BLaER1 (cell line): ENCODE data around the gene TBL3.

Source experiments
- H3K27ac ChIP-seq: shearing (Covaris generic); formaldehyde crosslinking; 2 replicates; pipeline ENCODE4 v1.8.1; 2022
- H3K27me3 ChIP-seq: shearing (Covaris generic); formaldehyde crosslinking; 2 replicates; pipeline ENCODE4 v1.8.1; 2022
- H3K36me3 ChIP-seq: shearing (Covaris generic); formaldehyde crosslinking; 2 replicates; pipeline ENCODE4 v1.8.1; 2022
- H3K4me1 ChIP-seq: shearing (Covaris generic); formaldehyde crosslinking; 2 replicates; pipeline ENCODE4 v1.8.1; 2022
- H3K4me2 ChIP-seq: shearing (Covaris generic); formaldehyde crosslinking; 2 replicates; pipeline ENCODE4 v1.8.1; 2022
- H3K4me3 ChIP-seq: shearing (Covaris generic); formaldehyde crosslinking; 2 replicates; pipeline ENCODE4 v1.8.1; 2022
- H3K9ac ChIP-seq: shearing (Covaris generic); formaldehyde crosslinking; 2 replicates; pipeline ENCODE4 v1.8.1; 2022
- H3K9me3 ChIP-seq: shearing (Covaris generic); formaldehyde crosslinking; 2 replicates; pipeline ENCODE4 v1.8.1; 2022
- H4K20me1 ChIP-seq: shearing (Covaris generic); formaldehyde crosslinking; 2 replicates; pipeline ENCODE4 v1.8.1; 2022
- Cebpa-rat ChIP-seq: shearing (Covaris generic); IDR thresholded peaks from 2 replicates; pipeline ENCODE4 v1.8.1; 2022

TBL3 gene

GRCh38 chr16:1963806-1964505 lies 7.9 kb upstream of the TBL3 start:
- no peak for TF ChIP-seq Cebpa-rat
- H3K4me2 ChIP-seq, result peak overlapping the region; percentile 88
- H3K9ac ChIP-seq, result peak overlapping the region; percentile 97
- H3K4me1 ChIP-seq, result peaks cover 48% of the 10 kb centered on the region
- peaks cover 44% of the 10 kb centered on the region for H4K20me1 ChIP-seq
- peak overlapping the region; percentile 96 for H3K27ac ChIP-seq
- H3K36me3 ChIP-seq, result peaks cover 40% of the 10 kb centered on the region
- H3K9me3 ChIP-seq, result no peaks in the 10 kb centered on the region
- no peaks in the 10 kb centered on the region for H3K27me3 ChIP-seq
- peak overlapping the region; percentile 90 for H3K4me3 ChIP-seq

GRCh38 chr16:1964506-1965395 lies 7.1 kb upstream of the TBL3 start, which contains the start of gene RPS2:
TSS of gene RPS2 (minus strand) at chr16:1964826. CDS start at chr16:1964625, 201 bp downstream.
- H3K4me2 ChIP-seq, result peak within 1 kb of the TSS; percentile 98
- H3K9me3 ChIP-seq, result no peaks in the 10 kb centered on the region
- H3K27me3 ChIP-seq, result no peaks in the 10 kb centered on the region
- TF ChIP-seq Cebpa-rat, result no peak
- H3K27ac ChIP-seq, result peak within 1 kb of the TSS; percentile 96
- H3K4me1 ChIP-seq, result peaks cover 48% of the 10 kb centered on the region
- H3K4me3 ChIP-seq, result peak within 1 kb of the TSS; percentile 90
- peaks cover 40% of the 10 kb centered on the region for H3K36me3 ChIP-seq
- peak within 1 kb of the TSS; percentile 97 for H3K9ac ChIP-seq
- peaks cover 44% of the 10 kb centered on the region for H4K20me1 ChIP-seq

- peak overlapping the region; percentile 96 for H3K27ac ChIP-seq
- peak overlapping the region; percentile 98 for H3K4me2 ChIP-seq
- no peak for TF ChIP-seq Cebpa-rat
- H3K9ac ChIP-seq, result peak overlapping the region; percentile 97
- no peaks in the 10 kb centered on the region for H3K9me3 ChIP-seq
- H3K27me3 ChIP-seq, result no peaks in the 10 kb centered on the region
- peaks cover 40% of the 10 kb centered on the region for H3K36me3 ChIP-seq
- peaks cover 48% of the 10 kb centered on the region for H3K4me1 ChIP-seq
- H4K20me1 ChIP-seq, result peaks cover 40% of the 10 kb centered on the region
- H3K4me3 ChIP-seq, result peak overlapping the region; percentile 90
Observed at GRCh38 chr16:1965396-1966001, 6.4 kb upstream of the TBL3 start.

GRCh38 chr16:1966460-1966859 lies 5.4 kb upstream of the TBL3 start, which contains the start of gene RNF151:
TSS of gene RNF151 (plus strand) at chr16:1966856. CDS start at chr16:1966882, 26 bp downstream.
- Histone ChIP-seq H3K27ac (peak within 1 kb of the TSS; percentile 96), H3K9ac (peak within 1 kb of the TSS; percentile 97), H3K9me3 (no peaks in the 10 kb centered on the region), H3K4me3 (peak within 1 kb of the TSS; percentile 90), H3K27me3 (no peaks in the 10 kb centered on the region), H3K36me3 (peaks cover 35% of the 10 kb centered on the region), H3K4me1 (peaks cover 48% of the 10 kb centered on the region), H3K4me2 (peak within 1 kb of the TSS; percentile 98), H4K20me1 (peaks cover 30% of the 10 kb centered on the region)
- TF ChIP-seq Cebpa-rat, result no peak

GRCh38 chr16:1968146-1968953 lies 3.5 kb upstream of the TBL3 start:
- Histone ChIP-seq H3K27ac (no peak overlapping the region), H3K4me2 (no peak overlapping the region), H3K4me1 (peaks cover 39% of the 10 kb centered on the region), H3K9ac (no peak overlapping the region), H3K27me3 (no peaks in the 10 kb centered on the region), H4K20me1 (peaks cover 25% of the 10 kb centered on the region), H3K4me3 (no peak overlapping the region), H3K9me3 (no peaks in the 10 kb centered on the region), H3K36me3 (peaks cover 16% of the 10 kb centered on the region)
- TF ChIP-seq Cebpa-rat, result no peak

- Histone ChIP-seq H3K36me3 (peaks cover 40% of the 10 kb centered on the region), H3K4me1 (peaks cover 27% of the 10 kb centered on the region), H3K27ac (peak overlapping the region; percentile 92), H3K9me3 (no peaks in the 10 kb centered on the region), H3K4me2 (peak overlapping the region; percentile 99), H3K27me3 (no peaks in the 10 kb centered on the region), H3K9ac (peak overlapping the region; percentile 92), H4K20me1 (peaks cover 43% of the 10 kb centered on the region), H3K4me3 (peak overlapping the region; percentile 100)
- TF ChIP-seq Cebpa-rat, result no peak
Observed at GRCh38 chr16:1972490-1972877, 631 bp downstream of the TBL3 start.

- peak overlapping the region; percentile 99 for H3K4me2 ChIP-seq
- peaks cover 54% of the 10 kb centered on the region for H4K20me1 ChIP-seq
- peak overlapping the region; percentile 100; the same call in 1 of the 2 replicates for H3K4me3 ChIP-seq
- peaks cover 11% of the 10 kb centered on the region for H3K27me3 ChIP-seq
- H3K9ac ChIP-seq, result peak overlapping the region; percentile 92; the same call in 1 of the 2 replicates
- no peak overlapping the region for H3K27ac ChIP-seq
- peaks cover 27% of the 10 kb centered on the region for H3K4me1 ChIP-seq
- H3K9me3 ChIP-seq, result no peaks in the 10 kb centered on the region
- peaks cover 51% of the 10 kb centered on the region for H3K36me3 ChIP-seq
- no peak for TF ChIP-seq Cebpa-rat
Observed at GRCh38 chr16:1973461-1974156, 1.8 kb downstream of the TBL3 start.

GRCh38 chr16:1974157-1975070 lies 2.6 kb downstream of the TBL3 start:
- Histone ChIP-seq H3K27me3 (peaks cover 19% of the 10 kb centered on the region), H3K4me1 (peaks cover 29% of the 10 kb centered on the region), H3K4me2 (no peak overlapping the region), H3K9me3 (no peaks in the 10 kb centered on the region), H3K9ac (no peak overlapping the region), H3K27ac (no peak overlapping the region), H4K20me1 (peaks cover 62% of the 10 kb centered on the region), H3K4me3 (no peak overlapping the region), H3K36me3 (peaks cover 59% of the 10 kb centered on the region)
- TF ChIP-seq Cebpa-rat, result no peak
